GM12892 (cell line): ENCODE results near the gene S100A7.

Experiments
- DNase-seq: peaks from one replicate; pipeline ENCODE4 v3.0.0; 2011; ENCODE audit not compliant: insufficient read length
- FAIRE-seq: peaks from 2 replicates; lab custom pipeline; 2011; peaks lifted over from hg19 to GRCh38; lab: Jason Lieb, UNC
- POLR2A ChIP-seq: IDR thresholded peaks from 2 replicates; pipeline ENCODE4 v1.6.1; 2011; ENCODE audit warnings: low read depth, low read length, control low read depth
- POLR2AphosphoS5 ChIP-seq: IDR thresholded peaks from 2 replicates; pipeline ENCODE4 v1.6.1; 2011; ENCODE audit warnings: low read depth, low read length, control low read depth
- TAF1 ChIP-seq: IDR thresholded peaks from 2 replicates; pipeline ENCODE4 v1.6.1; 2011; ENCODE audit warnings: low read depth, mild to moderate bottlenecking, control low read depth, low read length, borderline replicate concordance

Gene S100A7

DNA sequence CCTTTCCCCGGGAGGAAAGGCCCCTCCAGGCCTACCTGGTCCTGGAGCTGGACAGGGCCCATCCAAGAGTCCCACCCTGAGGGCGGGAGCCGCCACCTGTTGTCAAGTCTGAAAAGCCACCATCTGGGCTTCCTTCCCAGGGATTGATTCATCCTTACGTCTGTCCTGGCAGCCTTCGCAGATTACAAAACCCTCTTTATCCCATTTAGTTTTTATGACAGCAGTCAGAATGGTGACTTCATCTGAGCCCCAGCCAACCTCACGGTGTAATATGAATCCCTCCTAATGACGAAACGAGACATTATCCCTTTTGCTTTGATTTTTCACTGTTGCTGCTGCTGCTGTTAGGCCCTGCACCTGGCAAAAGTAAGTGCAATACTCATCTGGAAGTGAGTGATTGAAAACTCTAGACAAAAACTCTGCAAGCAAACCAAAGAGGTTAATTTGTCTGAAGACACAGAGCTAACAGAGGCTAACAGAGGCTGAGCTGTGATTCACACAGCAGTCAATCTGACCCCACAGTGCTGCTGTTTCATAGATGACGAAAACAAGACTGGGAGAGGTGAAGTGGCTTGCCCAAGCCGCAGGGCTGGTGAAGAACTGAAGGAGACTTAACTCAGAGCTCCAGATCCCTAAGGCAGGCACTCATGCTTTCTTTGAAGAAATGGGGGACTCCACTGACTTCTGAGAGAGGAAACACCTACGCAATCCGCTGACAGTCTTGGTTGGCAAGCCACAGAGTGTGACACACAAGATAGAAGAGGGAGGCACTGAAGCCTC, 30.0 kb upstream of the S100A7 start:
- no peak for DNase-seq
- FAIRE-seq = no peak
- TF ChIP-seq TAF1 = no peak
- no peak for TF ChIP-seq POLR2A
- no peak for TF ChIP-seq POLR2AphosphoS5

DNA sequence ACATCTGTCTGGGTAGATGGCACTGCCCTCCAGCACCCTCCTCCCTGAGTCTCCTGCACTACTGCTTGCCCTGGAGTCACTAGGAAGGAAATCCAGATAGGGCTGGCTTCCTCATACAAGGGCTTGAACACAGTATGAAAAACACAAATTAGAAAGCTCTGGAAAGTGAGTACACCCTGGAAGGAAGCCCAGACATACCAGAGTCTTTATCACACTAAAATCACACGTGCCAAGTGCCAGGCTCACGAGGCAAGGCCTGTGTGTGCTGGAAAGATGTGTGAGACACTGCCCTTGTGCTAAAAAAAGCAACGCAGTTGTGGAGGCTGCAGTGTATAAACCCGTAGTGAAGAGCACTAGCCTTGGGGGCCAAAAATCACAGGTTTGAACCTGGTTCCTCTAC, 28.3 kb upstream of the S100A7 start:
- TF ChIP-seq POLR2AphosphoS5 (no peak), POLR2A (no peak), TAF1 (no peak)
- FAIRE-seq = no peak
- no peak for DNase-seq

DNA sequence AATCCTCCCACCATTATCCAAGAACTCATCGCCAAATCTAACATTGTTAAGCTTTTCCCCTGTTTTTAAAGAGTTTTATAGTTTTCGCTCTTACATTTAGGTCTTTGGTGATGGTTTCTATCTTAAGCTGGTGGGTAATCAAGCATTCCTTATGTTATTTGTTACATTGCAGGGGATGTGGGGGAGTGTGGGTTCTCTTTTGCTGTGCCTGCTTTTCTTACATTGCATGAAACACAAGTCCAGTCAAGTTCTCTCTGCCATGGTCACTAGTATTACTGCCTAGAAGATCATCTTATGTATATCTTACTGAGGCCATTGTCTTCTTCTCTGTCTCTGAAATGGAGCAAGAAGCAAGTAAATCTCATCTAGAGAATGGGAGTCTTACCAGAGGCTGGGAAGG, 27.3 kb upstream of the S100A7 start:
- no peak for DNase-seq
- no peak for FAIRE-seq
- TF ChIP-seq TAF1 (no peak), POLR2AphosphoS5 (no peak), POLR2A (no peak)

DNA sequence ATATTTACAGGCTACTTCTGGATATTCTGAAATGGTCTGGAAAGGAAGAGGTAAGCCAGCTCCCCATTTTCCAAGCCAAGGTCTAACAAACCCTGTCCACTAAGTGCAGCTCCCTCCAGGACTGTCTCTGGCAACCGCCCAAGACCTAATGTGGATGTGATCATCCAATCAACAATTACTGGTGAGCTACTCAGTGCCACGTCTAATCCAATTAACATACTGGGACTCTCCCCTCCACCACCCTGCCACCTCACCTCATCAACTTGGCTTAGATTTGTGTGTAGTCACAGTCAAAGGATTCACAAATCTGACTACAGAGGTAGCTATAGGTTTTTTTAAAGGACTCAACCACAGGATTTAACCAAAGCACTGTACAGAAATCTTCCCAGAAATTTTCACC, 25.4 kb upstream of the S100A7 start:
- FAIRE-seq = no peak
- DNase-seq = no peak
- TF ChIP-seq POLR2AphosphoS5 = no peak
- TF ChIP-seq TAF1 = no peak
- TF ChIP-seq POLR2A = no peak

DNA sequence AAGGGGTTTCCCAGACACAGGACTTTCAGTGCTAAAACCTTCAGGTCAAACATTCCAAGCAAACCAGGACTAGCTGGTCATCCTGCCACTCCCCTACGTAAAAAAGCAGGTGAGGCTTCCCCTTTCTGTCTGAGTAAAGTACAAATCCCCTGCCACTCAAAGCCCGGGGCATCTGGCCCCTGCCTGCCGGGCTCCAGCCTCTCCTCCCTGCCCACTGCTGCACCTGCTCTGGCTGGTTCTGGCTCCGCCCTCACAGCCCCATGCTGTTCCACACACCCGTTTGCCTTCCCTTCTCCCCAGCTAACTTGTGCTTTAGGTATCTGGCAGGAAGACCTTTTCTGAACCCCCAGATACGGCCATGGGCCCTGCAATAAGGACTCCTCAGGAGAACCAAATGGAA, 23.3 kb upstream of the S100A7 start:
- TF ChIP-seq POLR2AphosphoS5 = no peak
- TF ChIP-seq TAF1 = no peak
- no peak for TF ChIP-seq POLR2A
- DNase-seq (no peak), FAIRE-seq (no peak)

DNA sequence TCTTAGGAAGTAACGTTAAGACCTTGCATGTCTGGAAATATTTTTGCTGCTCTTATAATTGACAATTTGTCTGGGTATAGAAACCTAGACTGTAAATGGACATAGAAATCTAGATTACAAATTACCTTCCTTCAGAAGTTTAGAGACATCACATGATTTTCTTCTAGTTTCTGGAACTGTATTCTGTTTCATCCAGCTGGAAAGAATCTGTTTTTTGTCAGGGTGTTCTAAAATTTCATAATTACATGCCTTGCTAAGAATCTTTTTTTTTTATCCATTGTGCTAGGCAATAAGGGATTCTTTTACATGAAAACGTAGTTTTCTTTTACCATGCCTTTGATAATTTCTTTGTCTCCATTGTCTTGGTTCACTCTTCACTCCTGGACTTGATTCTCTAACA, 20.7 kb upstream of the S100A7 start:
- FAIRE-seq = no peak
- TF ChIP-seq POLR2AphosphoS5 (no peak), POLR2A (no peak), TAF1 (no peak)
- no peak for DNase-seq

DNA sequence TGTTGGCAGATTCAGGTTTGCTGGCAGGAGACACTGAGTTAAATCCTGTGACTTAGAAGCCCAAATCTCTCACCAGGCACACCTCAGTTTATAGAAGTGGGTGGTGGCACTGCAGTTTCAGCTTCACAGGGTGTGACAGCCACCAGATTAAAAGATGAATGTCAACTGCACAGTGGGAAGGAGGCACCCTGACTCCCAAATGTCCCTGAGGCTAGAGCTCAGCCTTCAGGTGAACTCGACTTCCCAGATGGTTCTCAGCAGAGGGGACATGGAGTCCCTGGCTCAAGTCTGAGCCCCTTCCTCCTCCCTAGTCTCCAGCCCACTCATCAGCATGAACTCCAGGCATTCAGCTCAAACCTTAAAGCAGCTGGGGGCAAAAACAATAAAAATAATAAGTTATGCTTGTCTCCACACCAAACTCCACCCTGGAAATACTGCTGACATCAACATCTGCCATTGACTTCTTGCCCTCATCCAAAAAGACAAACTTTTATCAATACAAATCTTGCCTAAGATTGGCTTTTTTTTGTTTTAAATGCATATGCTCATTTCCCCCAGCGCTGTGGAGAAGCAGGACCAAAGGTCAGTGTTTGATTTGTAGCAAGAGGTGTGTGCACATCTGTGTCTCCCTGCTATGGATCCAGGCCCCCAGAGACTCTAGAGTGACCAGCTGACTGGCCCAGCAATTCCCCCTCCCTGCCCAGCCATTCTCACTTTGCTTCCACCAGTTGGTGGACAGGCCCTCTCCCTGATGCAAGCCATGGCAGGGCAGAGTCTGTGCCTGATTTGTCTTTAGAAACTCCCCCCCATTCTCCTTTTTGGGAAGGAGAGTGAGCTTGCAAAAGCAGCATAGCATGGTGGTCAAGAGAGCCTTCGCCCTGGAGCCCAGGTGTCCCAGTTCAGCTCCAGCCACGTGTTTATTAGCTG, 18.5 kb upstream of the S100A7 start:
- DNase-seq (no peak), FAIRE-seq (no peak)
- no peak for TF ChIP-seq POLR2A

DNA sequence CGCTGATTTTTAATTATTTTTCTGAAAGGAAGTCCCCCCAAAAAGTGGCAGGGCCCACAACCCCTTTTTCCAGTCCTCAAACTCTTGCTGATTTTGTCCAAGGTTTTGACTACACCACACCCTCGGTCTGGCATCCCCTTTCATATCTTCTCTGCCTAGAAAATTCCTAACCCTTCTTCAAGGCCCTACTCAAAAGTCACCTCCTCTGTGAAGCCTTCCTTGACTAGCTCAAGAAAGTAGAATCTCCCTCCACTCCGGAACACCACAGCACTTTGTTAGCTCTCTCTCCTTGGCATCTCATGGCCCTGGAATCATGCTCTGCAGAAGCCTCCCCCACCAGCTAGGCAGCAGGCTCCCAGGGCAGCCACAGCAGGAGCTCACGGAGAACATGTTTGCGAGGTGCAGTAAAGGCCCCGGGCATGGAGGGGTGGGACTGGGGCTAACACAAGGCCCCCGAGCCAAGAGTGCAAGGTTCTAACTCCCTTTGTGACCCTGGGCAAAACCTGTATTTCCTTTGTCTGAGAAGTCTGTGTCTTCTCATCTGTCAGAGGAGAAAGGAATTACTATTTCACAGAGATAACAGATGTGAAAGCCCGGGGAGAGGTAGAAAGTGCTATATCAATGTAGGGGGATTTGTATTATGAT, 17.7 kb upstream of the S100A7 start:
- TF ChIP-seq POLR2A (no peak), POLR2AphosphoS5 (no peak), TAF1 (no peak)
- DNase-seq (no peak), FAIRE-seq (no peak)

DNA sequence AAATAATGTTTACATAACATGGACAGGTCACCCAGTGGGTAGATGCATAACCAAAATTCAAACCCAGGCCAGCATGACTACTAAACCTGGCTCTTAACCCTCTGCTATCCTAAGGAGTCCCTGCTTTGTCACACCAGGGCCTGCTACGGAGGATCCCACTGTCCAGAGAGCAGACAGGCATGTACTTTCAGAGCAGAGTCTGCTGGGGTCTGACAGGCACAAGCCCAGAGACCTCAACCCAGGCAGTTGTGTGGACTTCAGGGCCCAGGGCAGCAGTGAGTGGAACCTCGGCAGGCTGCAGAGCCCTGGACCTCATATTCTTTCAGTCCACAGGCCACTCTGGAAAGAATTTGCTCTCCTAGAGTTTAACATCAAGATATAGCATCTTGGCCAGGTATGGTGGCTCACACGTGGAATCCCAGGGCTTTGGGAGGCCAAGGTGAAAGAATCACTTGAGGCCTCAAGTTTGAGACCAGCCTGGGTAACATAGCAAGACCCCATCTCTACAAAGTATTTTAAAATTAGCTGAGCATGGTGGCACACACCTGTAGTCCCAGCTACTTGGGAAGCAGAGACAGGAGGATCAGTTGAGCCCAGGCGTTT, 16.1 kb upstream of the S100A7 start:
- DNase-seq = no peak
- TF ChIP-seq TAF1 = no peak
- no peak for TF ChIP-seq POLR2A
- FAIRE-seq = no peak

DNA sequence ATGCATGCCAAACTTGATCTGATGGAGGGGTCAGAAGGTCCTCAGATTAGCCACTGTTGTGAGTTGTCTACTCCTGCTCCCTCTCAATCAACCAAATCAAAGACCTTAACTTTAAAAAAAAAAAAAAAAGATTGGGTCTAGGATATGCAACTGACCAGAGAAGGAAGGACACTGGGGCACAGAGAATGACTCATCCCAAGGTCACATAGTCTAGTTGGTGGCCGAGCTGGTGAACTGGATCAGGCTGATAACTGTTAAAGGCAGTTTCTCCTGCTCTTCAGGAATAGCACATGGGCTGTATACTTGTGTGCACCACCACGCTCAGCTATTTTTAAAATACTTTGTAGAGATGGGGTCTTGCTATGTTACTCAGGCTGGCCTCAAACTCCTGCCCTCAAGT, 14.8 kb upstream of the S100A7 start:
- DNase-seq (no peak), FAIRE-seq (no peak)
- no peak for TF ChIP-seq POLR2A
- no peak for TF ChIP-seq POLR2AphosphoS5
- no peak for TF ChIP-seq TAF1

DNA sequence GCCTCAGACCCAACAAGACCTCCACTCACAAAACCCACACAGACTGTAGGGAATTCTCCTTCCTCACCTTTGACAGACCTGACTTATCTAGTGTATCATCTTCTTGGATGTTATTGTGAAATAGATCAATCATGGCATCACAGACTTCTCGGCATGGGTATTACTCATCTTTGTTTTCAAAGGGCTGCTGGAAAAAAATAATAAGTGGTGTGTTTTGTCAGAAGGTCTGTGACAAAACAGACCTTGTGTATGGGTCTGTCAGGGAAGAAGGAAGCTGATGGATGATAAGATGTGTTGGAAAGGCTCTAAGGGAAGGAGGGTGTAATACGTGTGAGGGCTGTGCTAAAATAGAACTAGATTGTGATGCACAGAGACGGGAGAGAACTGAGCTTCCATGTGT, 13.9 kb upstream of the S100A7 start:
- no peak for DNase-seq
- no peak for TF ChIP-seq POLR2AphosphoS5
- TF ChIP-seq TAF1 = no peak
- TF ChIP-seq POLR2A = no peak
- no peak for FAIRE-seq

DNA sequence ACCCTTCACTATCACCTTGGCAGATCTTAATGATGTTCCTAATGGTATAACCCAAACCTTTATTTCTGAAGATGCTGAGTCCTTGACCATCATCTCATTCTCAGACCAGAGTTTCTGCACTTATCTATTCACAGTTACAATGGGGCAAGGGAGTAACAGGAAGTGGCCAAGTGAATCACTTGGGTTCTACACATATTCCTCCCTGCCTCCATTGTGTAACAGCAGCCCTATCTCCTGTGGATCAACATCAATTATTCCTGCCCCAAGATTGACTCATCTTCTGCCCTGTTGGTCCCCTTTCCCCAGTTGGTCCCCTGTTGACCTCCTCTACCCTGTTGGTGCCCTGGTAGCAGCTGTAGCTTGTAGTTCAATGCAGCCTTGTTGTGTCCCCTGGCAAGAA, 10.3 kb upstream of the S100A7 start:
- TF ChIP-seq TAF1 (no peak), POLR2AphosphoS5 (no peak), POLR2A (no peak)
- FAIRE-seq (no peak), DNase-seq (no peak)

DNA sequence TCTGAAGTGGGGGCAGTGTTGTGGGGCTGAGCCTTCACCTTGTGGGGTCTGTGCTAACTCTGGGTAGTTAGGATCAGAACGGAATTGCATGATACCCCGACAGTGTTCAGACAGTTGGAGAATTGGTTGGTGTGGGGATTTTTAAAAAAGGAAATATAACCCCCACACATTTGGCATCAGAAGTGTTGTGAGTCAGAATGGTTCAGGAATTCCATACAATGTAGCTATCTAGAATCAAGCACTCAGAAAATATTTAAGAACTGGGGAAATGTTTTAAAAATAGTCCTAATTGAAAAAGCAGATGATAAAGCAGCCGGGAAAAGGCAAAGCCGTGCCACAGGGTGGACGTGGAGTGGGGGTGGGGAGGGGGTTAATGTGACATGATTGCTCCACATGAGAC, 6.5 kb upstream of the S100A7 start:
- no peak for FAIRE-seq
- DNase-seq = no peak
- no peak for TF ChIP-seq POLR2AphosphoS5
- no peak for TF ChIP-seq TAF1
- no peak for TF ChIP-seq POLR2A
